Fibroblast of mammary gland (primary cell): ENCODE results near the gene RNF19B.

Source experiments
- DNase-seq: peaks from one replicate; pipeline ENCODE4 v3.0.0-alpha.2; 2010; ENCODE audit warnings: low read depth
- H3K4me3 ChIP-seq: 2 replicates; pipeline ENCODE4 v1.5.1; 2011; ENCODE audit warnings: low read depth, mild to moderate bottlenecking, low read length, moderate library complexity; ENCODE audit not compliant: control insufficient read depth
- TF ChIP-seq, protein P1 (sequence below): conservative IDR thresholded peaks from 2 replicates; pipeline ENCODE4 v1.5.1; 2011; ENCODE audit warnings: low read depth, low read length, inconsistent platforms; ENCODE audit not compliant: control insufficient read depth, insufficient read depth

The RNF19B gene

DNA sequence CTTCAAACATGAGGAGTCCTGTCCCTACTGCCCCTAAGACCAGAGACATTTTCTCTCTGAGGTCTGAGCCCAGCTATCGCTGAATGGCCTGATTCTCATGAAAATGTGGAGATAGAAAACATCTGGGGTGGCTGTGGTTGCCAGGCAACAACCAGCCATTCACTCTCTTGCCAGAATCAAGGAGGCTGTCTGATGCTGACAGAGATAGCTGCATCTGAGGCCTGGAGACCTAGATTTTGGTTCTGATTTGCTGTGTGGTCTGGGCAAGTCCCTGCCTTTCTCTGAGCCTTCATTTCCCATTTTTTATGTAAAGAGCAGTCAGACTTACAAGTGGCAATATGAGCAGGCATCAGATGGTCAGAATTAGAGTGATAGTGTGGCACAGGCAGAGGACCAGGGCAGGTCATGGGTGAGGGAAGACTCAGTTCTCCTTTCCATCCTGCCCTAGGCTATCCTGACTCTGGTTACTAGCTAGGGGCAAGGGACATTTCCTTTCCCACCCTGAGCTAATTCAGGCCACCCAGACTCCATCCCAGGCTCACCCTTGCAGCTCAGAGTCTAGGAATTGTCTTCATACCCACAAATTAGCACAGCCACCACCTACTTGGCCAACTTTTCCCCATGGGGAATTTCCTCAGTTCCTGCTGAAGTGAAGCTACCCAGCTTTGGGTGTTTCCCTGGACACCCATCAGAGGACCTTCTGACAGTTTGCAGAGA, 20.0 kb upstream of the RNF19B start:
- no peak overlapping the region for H3K4me3 ChIP-seq
- peak; percentile 74 for DNase-seq
- TF ChIP-seq, protein P1, sequence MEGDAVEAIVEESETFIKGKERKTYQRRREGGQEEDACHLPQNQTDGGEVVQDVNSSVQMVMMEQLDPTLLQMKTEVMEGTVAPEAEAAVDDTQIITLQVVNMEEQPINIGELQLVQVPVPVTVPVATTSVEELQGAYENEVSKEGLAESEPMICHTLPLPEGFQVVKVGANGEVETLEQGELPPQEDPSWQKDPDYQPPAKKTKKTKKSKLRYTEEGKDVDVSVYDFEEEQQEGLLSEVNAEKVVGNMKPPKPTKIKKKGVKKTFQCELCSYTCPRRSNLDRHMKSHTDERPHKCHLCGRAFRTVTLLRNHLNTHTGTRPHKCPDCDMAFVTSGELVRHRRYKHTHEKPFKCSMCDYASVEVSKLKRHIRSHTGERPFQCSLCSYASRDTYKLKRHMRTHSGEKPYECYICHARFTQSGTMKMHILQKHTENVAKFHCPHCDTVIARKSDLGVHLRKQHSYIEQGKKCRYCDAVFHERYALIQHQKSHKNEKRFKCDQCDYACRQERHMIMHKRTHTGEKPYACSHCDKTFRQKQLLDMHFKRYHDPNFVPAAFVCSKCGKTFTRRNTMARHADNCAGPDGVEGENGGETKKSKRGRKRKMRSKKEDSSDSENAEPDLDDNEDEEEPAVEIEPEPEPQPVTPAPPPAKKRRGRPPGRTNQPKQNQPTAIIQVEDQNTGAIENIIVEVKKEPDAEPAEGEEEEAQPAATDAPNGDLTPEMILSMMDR, result no peak

- TF ChIP-seq, protein P1, result no peak
- DNase-seq, result no peak
- no peak overlapping the region for H3K4me3 ChIP-seq
These were observed 19.5 kb upstream of the RNF19B start for GRCh38 chr1:32984090-32984454.

- TF ChIP-seq, protein P1, result no peak
- DNase-seq, result no peak
These were observed 18.4 kb upstream of the RNF19B start for GRCh38 chr1:32983020-32983419.

DNA sequence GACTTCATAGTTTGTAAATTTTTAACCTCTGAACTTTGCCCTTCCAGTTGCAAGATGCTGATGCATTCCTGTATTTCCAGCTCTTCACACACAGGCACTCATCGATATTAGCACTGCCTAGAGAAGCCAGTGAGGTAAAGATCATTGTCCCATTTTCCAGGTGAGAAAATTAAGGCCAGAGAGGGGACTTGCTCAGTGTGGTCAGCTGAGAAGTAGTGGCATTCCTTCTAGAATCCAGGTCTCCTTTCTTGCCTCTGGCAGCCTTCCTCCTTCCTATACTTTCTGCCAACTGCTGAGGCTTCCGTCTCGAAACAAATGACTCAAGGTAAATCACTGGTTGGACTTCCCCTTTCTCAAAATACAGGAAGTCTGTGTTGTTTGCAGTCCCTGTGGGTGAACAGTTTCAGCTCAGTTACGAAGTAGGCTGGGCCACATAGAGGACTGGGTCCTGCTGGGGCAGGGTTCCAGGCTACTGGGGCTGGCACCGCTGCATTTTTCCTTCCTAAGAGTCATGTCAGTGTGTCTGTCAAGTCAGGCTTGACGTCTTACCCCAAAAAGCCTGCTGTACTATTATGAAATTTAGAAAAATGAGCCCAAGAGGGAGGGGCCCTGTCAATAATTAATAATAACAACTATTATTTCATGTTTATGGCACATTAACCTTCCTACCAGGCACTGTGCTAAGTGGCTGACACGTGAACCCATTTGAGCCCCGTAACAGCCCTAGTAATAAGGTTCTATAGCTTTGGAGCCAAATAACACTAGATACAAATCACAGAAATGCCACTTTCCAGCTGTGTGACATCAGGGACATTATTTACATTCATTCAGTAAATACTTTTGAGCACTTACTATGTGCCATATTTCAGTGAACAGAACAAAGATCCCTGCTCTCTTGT, 16.6 kb upstream of the RNF19B start:
- TF ChIP-seq, protein P1, result no peak
- peak; percentile 87 for DNase-seq
- no peak overlapping the region for H3K4me3 ChIP-seq

More at GRCh38 chr1:32983020-32983419, 18.4 kb upstream of the RNF19B start:
- H3K4me3 ChIP-seq, result no peak overlapping the region

- TF ChIP-seq, protein P1, result no peak
- H3K4me3 ChIP-seq, result no peak overlapping the region
- no peak for DNase-seq
These were observed 15.5 kb upstream of the RNF19B start for GRCh38 chr1:32980080-32980479.

- H3K4me3 ChIP-seq, result no peak overlapping the region
- DNase-seq, result no peak
- TF ChIP-seq, protein P1, result no peak
These were observed 14.2 kb upstream of the RNF19B start for GRCh38 chr1:32978854-32979253.
